HG02970 (cell line): ENCODE data around the gene PTAR1.
"Not testable (repeated sequence)": the region's sequence is repeated elsewhere in the genome, so short reads cannot be mapped to it uniquely, and the experiment has no call there.

Source experiments
- ATAC-seq: cut with Tn5 transposase; IDR thresholded peaks from one replicate; pipeline ENCODE4 v1.9.1; 2021; ENCODE audit warnings: mild to moderate bottlenecking, moderate library complexity, moderate number of reproducible peaks; ENCODE audit not compliant: unreplicated experiment, low FRiP score

Gene PTAR1

DNA sequence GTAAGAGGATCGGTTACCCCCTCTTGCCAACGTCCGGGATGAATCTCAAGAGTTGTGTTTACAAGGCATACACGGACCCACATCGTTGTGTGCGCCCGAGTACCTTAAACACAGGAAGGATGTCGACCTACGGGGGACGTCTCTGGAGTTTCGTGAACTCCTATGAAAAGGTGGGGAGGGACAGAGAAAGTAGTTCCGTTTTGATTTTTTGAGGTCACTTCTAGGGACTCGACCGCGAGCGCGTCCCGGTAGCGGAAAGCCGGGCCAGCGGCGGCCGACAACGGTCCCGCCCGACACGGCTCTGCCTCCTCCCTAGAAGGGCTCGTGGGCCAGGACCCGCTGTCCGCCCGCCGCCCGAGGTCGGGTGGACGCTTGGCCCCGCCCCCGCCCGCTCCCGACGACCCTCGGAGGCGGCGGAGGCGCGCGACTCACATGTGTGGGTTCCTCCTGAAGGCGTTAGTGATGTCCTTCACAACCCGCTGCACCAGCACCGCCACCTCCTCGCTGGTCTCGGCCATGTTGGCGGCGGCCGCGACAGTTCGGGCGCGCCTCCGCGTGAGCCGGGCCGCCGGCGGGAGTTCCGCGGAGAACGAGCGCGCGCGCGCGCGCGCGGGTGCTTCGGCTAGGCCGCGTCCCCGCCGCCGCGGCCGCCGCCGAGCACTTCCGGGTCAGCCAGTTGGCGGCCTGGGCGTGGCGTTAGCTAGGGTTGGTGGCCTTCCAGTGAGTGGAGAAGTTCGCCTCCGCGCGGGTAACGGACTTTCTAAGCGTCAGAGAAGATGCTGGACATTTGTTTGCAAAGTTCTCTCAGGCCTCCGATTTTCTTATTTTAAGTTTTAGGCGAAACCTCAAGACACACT is at the start of gene PTAR1:
TSS of gene PTAR1 (minus strand) at position 591 of the 857 bp plus-strand sequence. CDS start at position 518, 73 bp downstream.
- peak; percentile 96 for ATAC-seq

DNA sequence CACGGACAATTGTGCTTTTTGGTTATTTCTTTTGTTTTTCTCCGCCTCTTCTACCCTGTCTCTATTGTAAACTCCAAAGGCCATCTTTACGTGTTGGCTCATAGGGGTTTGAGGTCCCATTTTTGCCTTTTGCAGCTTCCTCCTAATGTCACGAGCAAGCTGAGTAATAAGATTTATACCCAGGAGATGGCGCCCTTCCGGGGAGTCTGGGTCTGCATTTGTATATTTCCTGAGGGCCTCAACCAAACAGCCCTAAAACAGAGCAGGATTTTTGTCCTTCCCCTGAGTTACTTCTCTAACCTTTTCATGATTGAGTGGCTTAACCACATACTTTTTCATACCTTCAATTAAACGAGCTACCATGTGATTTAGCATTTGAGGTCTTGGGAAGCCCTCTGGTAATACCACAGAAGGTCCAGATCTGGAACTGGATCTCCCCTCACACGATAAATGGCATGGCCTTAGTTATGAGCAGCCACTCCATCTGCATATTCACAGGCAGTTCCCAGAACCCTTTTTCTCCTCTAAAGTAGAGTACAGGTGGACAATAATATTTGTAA is 49.6 kb upstream of the PTAR1 start:
- no peak for ATAC-seq

- ATAC-seq = no peak
Observed at GRCh38 chr9:69806627-69807026, 46.8 kb upstream of the PTAR1 start.

DNA sequence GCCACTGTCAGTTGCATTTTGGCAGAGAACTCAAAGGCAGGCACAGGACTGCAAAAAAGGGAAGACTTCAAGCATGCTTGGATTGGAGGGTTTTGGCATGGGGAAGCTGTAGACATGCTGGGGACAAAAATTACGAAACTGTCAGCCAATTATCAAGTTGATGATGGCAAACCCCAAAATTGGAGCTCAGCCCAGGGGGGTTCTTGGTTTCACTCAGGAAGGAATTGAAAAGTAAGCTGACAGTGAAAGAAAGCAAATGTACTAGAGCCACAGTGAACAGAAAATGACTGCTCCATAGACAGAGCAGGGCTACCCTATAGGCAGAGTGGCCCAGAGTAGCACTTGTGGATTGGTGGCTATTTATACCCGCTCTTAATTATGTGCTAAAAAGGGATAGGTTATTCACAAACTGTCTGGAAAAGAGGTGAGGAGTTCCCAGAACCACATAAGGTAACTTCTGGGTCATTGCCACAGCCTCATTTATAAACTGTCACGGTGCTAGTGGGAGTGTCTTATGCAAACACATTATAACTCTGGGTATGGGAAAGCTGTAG is 46.2 kb upstream of the PTAR1 start:
- ATAC-seq = no peak

- ATAC-seq = no peak
Observed at GRCh38 chr9:69801989-69802388, 42.2 kb upstream of the PTAR1 start.

GRCh38 chr9:69800027-69800426 is 40.2 kb upstream of the PTAR1 start:
- not testable (repeated sequence) for ATAC-seq

GRCh38 chr9:69799521-69799920 is 39.7 kb upstream of the PTAR1 start:
- not testable (repeated sequence) for ATAC-seq

DNA sequence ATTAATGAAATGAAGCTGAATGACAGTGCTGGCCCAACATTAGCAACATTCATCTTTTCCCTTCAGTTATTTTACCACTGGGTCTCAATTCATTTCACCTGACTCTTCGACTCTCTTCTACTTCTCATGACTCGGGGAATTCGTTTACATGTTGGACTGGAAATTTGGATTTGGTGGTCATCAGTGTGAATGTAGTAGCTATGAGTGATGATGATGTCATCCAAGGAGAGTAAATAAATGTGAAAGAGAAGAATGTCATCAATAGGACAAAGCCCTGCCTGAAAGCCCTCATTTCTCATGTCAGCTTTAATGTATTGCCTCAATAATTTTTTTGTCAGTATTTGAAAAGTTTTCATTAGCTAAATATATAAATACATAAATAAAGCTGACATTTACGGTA is 38.9 kb upstream of the PTAR1 start:
- ATAC-seq = no peak

GRCh38 chr9:69797675-69798074 is 37.9 kb upstream of the PTAR1 start:
- ATAC-seq = no peak

GRCh38 chr9:69794356-69794755 is 34.5 kb upstream of the PTAR1 start:
- ATAC-seq = no peak

- ATAC-seq = no peak
Observed at GRCh38 chr9:69785757-69786156, 25.9 kb upstream of the PTAR1 start.

DNA sequence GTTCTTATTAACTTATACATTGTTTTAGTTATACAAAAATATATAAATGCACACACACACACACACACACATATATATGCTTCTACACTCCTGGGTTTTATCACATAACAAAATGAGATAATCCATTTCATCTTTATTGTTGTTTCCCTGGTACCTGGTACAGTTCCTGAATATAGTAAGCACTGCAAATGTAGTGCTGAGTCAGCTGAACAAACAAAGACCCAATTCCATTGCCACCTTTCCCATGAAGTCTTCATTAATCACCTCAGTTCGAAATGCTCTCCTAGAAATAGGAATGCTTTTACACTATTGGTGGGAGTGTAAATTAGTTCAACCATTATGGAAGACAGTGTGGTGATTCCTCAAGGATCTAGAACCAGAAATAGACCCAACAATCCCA is 13.4 kb upstream of the PTAR1 start:
- ATAC-seq = no peak

- ATAC-seq = no peak
Observed at GRCh38 chr9:69771775-69772418, 12.1 kb upstream of the PTAR1 start.

- ATAC-seq = no peak
Observed at GRCh38 chr9:69768716-69769115, 8.9 kb upstream of the PTAR1 start.

- no peak for ATAC-seq
Observed at GRCh38 chr9:69768101-69768500, 8.3 kb upstream of the PTAR1 start.

DNA sequence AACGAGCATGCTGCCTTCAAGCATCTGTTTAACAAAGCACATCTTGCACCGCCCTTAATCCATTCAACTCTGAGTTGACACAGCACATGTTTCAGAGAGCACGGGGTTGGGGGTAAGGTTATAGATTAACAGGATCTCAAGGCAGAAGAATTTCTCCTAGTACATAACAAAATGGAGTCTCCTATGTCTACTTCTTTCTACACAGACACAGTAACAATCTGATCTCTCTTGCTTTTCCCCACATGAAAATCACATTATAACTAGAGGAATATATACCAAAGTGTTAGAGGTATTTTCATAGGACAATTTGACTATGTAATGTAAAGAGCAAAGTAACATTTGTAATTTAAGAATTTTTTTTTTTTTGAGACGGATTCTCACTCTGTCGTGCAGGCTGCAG is 4.1 kb upstream of the PTAR1 start:
- ATAC-seq = not testable (repeated sequence)

GRCh38 chr9:69762527-69762926 is 2.7 kb upstream of the PTAR1 start:
- ATAC-seq = no peak

DNA sequence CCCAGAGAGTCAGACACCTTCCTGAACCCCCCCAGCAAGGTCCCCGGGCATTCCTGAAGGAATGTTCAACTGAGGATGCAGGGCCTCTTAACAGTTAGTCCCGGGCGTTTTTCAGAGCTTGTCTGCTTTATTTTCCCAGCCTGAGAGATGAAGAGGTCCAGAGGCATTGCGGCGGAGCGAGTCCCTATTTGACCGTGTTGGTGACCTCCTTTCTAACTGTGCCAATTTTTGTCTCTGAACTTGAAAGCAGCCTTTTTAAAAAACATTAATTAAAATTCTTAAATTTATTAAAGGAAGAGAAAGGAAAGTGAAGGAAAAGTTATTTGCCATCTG is 433 bp upstream of the PTAR1 start:
- no peak for ATAC-seq

- ATAC-seq = no peak
Observed at GRCh38 chr9:69759021-69759420, 790 bp downstream of the PTAR1 start.

DNA sequence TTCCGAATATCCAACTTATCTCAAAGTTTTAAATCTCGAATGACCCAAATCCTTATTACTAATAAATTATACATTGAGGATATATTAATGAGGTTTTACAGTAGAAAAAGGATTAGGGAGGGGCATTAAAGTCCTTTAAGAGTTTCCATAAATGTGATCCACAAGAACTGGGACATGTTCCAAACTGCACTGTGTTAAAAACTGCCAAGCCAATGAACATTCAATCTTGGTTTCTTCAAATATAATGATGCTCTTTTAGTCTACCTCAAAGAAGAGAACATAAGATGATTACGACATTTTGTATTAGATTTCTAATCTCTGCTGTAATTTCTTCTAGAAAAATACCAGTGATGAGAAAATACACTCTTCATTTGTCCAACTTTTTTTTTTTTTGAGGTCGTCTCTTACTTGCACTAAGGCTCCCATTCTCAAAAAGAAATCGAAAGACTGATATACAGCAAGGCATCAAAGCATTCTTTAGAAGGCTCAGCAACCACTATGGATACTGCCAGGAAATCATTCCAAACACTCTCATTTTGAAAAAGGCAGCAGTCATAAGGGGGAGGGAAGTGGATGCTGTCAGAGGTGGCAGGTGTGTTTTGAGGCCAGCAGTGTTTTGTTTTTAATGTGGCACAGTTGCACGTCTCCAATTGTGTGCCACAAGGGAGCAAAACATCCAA is 1.7 kb downstream of the PTAR1 start:
- no peak for ATAC-seq

DNA sequence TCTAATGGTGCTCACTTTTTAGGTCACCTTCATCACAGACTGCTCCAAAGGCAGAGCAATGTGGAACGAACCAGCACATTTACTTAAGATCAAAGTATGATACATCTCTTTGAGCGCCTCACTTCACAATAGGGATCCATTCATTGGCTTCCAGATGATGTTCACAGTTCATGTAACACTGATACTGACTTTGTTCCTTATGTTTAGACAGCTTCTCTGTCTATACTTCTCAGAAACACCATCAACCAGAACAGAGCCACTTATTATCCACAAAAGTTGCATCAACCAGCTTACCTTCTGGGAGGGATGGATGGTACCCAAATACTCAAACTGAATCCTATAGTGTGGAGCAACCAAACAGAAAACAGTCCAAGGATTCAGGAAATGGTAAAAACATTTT is 4.6 kb downstream of the PTAR1 start:
- ATAC-seq = no peak
